ENCODE data around the gene S100A13.
"Not testable (repeated sequence)": the region's sequence is repeated elsewhere in the genome, so short reads cannot be mapped to it uniquely, and the experiment has no call there.

Gene S100A13

GRCh38 chr1:153598309-153599172, 28.8 kb downstream of the S100A13 start:
- peak; percentile 18 for DNase-seq

DNA sequence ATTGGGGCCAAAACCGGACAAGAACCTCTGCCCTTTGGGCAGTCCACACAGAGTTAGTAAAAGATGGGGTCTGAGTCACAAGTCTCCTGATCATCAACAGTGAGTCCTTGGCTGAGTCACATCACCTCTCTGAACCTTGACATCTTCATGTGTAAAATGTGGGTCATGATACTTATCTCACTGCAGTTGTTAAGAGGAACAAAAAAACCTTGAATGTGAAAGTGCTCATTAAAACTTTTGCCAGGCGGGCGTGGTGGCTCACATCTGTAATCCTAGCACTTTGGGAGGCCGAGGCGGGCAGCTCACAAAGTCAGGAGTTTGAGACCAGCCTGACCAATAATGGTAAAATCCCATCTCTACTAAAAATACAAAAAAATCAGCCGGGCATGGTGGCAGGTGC, 30.1 kb downstream of the S100A13 start:
- DNase-seq: no peak

DNA sequence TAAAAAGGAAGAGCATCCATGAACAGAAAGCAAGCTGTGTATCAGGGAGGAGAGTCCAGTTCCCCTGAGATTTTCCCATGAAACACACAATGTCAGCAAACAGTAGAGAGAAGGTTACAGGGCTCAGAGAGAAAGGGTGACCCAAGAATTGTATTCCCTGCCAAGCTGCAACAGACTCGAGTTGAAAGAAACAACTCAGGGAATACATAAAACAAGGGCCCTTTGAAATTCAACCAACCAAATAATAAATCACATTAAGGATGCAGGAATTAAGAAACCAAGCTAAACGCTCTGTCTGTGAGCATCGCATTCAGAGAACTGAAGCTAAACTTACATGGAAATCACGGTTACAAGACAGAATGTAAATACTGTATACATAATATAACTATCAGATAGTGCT, 34.6 kb downstream of the S100A13 start:
- DNase-seq: no peak

GRCh38 chr1:153588482-153588881, 38.8 kb downstream of the S100A13 start:
- DNase-seq: no peak

DNA sequence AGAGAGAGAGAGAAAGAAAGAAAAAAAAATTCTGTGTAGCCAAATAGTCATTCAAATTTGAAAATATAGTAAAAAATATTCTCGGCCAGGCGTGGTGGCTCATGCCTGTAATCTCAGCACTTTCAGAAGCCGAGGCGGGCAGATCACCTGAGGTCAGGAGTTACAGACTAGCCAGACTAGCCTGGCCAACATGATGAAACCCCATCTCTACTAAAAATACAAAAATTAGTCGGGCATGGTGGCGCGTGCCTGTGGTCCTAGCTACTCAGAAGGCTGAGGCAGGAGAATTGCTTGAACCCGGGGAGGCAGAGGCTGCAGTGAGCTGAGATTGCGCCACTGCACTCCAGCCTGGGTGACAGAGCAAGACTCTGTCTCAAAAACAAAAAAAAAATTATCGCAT, 39.3 kb downstream of the S100A13 start:
- not testable (repeated sequence) for DNase-seq

GRCh38 chr1:153587314-153587713, 40.0 kb downstream of the S100A13 start:
- DNase-seq: no peak

DNA sequence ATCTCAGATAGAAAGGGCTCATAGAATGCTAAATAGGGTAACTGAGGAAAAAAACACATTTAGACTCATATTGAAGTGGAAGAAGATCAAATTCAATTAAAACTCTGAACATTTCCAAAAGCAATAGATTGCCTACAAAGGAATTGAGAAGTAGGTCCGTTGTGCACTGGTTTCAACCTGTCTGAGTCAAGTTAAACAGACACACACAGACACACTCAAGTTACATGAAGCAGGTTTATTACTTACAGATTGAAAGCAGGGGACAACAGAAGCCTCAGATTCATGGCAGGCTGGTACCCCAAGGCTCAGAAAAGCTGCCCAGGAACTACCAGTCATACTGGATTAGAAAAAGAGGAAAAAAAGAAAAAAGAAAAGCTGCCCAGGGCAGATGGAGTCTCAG, 41.0 kb downstream of the S100A13 start:
- no peak for DNase-seq

- DNase-seq: no peak
These were observed 42.3 kb downstream of the S100A13 start for GRCh38 chr1:153585006-153585405.

DNA sequence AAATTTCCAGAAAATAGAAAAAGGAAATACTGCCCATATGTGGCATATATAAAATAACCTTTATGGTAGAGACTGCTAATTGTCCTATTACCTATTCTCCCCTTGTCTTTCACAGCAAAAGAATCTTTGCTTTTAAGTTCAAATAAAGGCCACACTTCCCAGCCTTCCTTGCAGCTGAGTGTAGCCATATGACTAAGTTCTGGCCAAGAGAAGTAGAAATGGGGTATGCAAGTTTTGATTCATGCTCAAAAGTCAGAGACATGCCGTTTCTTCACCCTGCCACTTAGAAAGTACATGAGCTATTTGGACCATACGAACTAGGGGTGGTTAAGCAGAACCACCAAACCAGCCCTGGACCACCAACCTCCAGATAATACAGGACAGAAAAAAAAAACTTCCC, 43.3 kb downstream of the S100A13 start:
- DNase-seq: no peak

GRCh38 chr1:153583514-153583913, 43.8 kb downstream of the S100A13 start:
- DNase-seq: not testable (repeated sequence)

GRCh38 chr1:153582836-153583235, 44.5 kb downstream of the S100A13 start:
- DNase-seq: not testable (repeated sequence)

- DNase-seq: no peak
These were observed 48.4 kb downstream of the S100A13 start for GRCh38 chr1:153578936-153579335.

DNA sequence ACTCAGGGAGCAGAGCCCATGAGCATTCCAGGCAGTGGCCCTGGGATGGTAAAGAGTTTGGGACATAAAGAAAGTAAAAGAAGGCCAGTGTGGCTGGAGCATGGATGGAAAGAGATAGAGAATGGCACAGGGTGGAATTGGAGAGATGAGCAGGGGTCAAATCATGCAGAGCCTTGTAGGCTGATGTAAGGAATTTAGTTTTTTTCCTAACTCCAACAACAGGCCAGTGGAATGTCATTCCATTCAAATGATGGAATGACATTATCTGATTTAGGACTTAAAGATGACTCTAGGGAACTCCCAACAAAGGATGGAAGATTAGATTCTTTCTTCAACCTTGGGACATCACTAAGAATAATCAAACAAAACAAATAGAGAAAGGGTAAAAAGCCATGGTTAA, 48.8 kb downstream of the S100A13 start:
- no peak for DNase-seq

DNA sequence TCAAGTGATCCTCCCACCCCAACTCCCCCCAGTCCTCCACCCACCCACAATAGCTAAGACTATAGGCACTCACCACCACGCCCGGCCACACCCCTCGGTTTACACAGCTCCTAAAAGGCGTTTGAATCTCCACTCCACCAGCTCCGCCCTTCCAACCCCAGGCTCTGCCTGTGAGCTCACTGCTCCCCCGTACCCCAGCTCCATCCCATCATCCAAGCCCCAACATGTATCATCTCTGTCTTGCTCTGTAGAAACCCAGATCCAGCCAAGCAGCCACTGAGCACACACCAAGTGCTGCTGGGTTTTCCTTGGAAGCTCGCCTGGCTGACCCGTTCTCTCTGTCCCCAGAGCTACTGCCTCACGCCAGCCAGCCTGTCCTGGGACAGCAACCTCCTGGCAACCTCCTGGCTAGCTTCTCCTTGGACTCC, 49.7 kb downstream of the S100A13 start:
- DNase-seq: no peak

GRCh38 chr1:153577138-153577537, 50.2 kb downstream of the S100A13 start:
- no peak for DNase-seq

- not testable (repeated sequence) for DNase-seq
These were observed 51.8 kb downstream of the S100A13 start for GRCh38 chr1:153575497-153575896.

- not testable (repeated sequence) for DNase-seq
These were observed 52.2 kb downstream of the S100A13 start for GRCh38 chr1:153575081-153575491.

GRCh38 chr1:153573351-153573750, 54.0 kb downstream of the S100A13 start:
- DNase-seq: no peak

- peak; percentile 88 for DNase-seq
These were observed 54.7 kb downstream of the S100A13 start for GRCh38 chr1:153572569-153573015.

- DNase-seq: no peak
These were observed 55.6 kb downstream of the S100A13 start for GRCh38 chr1:153571706-153572105.

- DNase-seq: no peak
These were observed 56.4 kb downstream of the S100A13 start for GRCh38 chr1:153570874-153571273.

- no peak for DNase-seq
These were observed 57.8 kb downstream of the S100A13 start for GRCh38 chr1:153569465-153569864.

All from DMS153 (cell line).